K562 (cell line): Measurements from ENCODE around the gene RANBP6. TPM values are rescaled to one million over a fixed set of nuclear protein-coding genes. Genes with fewer than 3 reads are reported as not detected.

Source experiments
- ATAC-seq: fragments of 200-7000 bp; cut with Tn5 transposase; 3 replicates; pipeline ENCODE4 v1.9.1; 2020; ENCODE audit warnings: moderate library complexity
- Bru-seq: library from RNA; stranded (reverse); fragments of 400-500 nt; gene quantifications from one replicate; lab custom pipeline; 2021; lab: Mats Ljungman, UMichigan
- BruChase-seq, 2 experiments: library from RNA; stranded (reverse); fragments of 400-500 nt; gene quantifications; one replicate each; lab custom pipeline; 2021; lab: Mats Ljungman, UMichigan
- BruUV-seq: library from RNA; stranded (reverse); fragments of 400-500 nt; replicated peaks from 2 replicates; lab custom pipeline; 2021; lab: Mats Ljungman, UMichigan
- CTCF ChIA-PET: fragments of 300-600 bp; formaldehyde crosslinking; extraction: SDS; loops from one replicate; lab custom pipeline; 2021; ENCODE audit warnings: low intra/inter-chr PET ratio; lab: Yijun Ruan, JAX
- POLR2A ChIA-PET: fragments of 300-600, 350-650 bp; sonication (Branson Sonifier 250); formaldehyde crosslinking; extraction: SDS; loops from one replicate; lab custom pipeline; 2021; ENCODE audit warnings: antibody characterized with exemption, inconsistent platforms; lab: Yijun Ruan, JAX
- DNase-seq, 4 experiments: peaks; one replicate each; pipeline versions ENCODE4 v3.0.0 to v3.0.0-alpha.2; 2011 to 2018; ENCODE audit warnings: low spot score in 3 of 4, mixed read lengths in 3 of 4; ENCODE audit errors: extremely low read depth in 1 of 4
- FAIRE-seq: peaks from 2 replicates; lab custom pipeline; 2011; peaks lifted over from hg19 to GRCh38; lab: Jason Lieb, UNC
- H2AFZ ChIP-seq: 2 replicates; pipeline ENCODE4 v1.6.0; 2011; ENCODE audit warnings: low read depth, low read length, control low read depth, inconsistent platforms
- H3K27ac ChIP-seq: fragments of 200-600 bp; 3 replicates; pipeline ENCODE4 v1.8.0; 2011; ENCODE audit warnings: low read depth, mild to moderate bottlenecking, control low read depth, inconsistent platforms, low read length, moderate library complexity, mixed read lengths; ENCODE audit errors: extremely low read depth
- H3K27me3 ChIP-seq, 2 experiments: fragments of 300-600 bp in 1 of 2; 2 replicates in 1 of 2; 3 replicates in 1 of 2; pipeline versions ENCODE4 v1.6.0 to v1.8.0; 2011; ENCODE audit warnings: inconsistent platforms in 2 of 2, low read length in 2 of 2, mild to moderate bottlenecking in 1 of 2, mixed read lengths in 1 of 2, moderate library complexity in 1 of 2; ENCODE audit not compliant: control insufficient read depth in 2 of 2, insufficient read depth in 2 of 2
- H3K36me3 ChIP-seq: fragments of 300-600 bp; 3 replicates; pipeline ENCODE4 v1.8.0; 2011; ENCODE audit warnings: mild to moderate bottlenecking, low read length, inconsistent platforms; ENCODE audit not compliant: control insufficient read depth, insufficient read depth
- H3K4me1 ChIP-seq, 2 experiments: fragments of 200-600 bp in 1 of 2; replicated peaks in 1 of 2; 2 replicates in 1 of 2; 3 replicates in 1 of 2; pipeline versions ENCODE4 v1.5.1 to v1.8.0; 2011; ENCODE audit warnings: inconsistent platforms in 2 of 2, low read length in 2 of 2, mild to moderate bottlenecking in 1 of 2, mixed read lengths in 1 of 2, moderate library complexity in 1 of 2; ENCODE audit not compliant: control insufficient read depth in 2 of 2, insufficient read depth in 2 of 2
- H3K4me2 ChIP-seq: 2 replicates; pipeline ENCODE4 v1.6.1; 2011; ENCODE audit warnings: low read length, control low read depth, inconsistent platforms, mixed read lengths; ENCODE audit not compliant: insufficient read depth
- H3K4me3 ChIP-seq: fragments of 200-600 bp; sonication (generic), shearing (Covaris generic); 2 replicates; pipeline ENCODE4 v1.5.1; 2016; ENCODE audit warnings: control low read depth, inconsistent platforms
- H3K79me2 ChIP-seq: fragments of 200-600 bp; 3 replicates; pipeline ENCODE4 v1.8.0; 2011; ENCODE audit warnings: low read length, inconsistent platforms; ENCODE audit not compliant: control insufficient read depth, insufficient read depth
- H3K9ac ChIP-seq, 2 experiments: 2 replicates each; pipeline versions ENCODE4 v1.6.0 to v1.6.1; 2011; ENCODE audit warnings: low read depth in 2 of 2, low read length in 2 of 2, control low read depth in 1 of 2, inconsistent platforms in 1 of 2, mild to moderate bottlenecking in 1 of 2, mixed read lengths in 1 of 2; ENCODE audit not compliant: insufficient read depth in 1 of 2
- H3K9me1 ChIP-seq: one replicate; pipeline ENCODE4 v1.6.0; 2011; ENCODE audit warnings: inconsistent platforms, mild to moderate bottlenecking, low read length, moderate library complexity; ENCODE audit not compliant: control insufficient read depth, insufficient read depth
- H3K9me3 ChIP-seq: replicated peaks from 2 replicates; pipeline ENCODE4 v1.5.1; 2011; ENCODE audit warnings: low read depth, low read length, inconsistent platforms; ENCODE audit not compliant: control insufficient read depth, insufficient read depth
- H4K20me1 ChIP-seq: replicated peaks from 2 replicates; pipeline ENCODE4 v1.6.1; 2011; ENCODE audit warnings: low read length, inconsistent platforms, mixed read lengths; ENCODE audit not compliant: control insufficient read depth, insufficient read depth
- E2F5 ChIP-seq: sonication (generic); formaldehyde crosslinking; IDR thresholded peaks from 2 replicates; pipeline ENCODE4 v1.8.0; 2022; ENCODE audit warnings: mild to moderate bottlenecking, missing genetic modification reagents
- PKNOX1 ChIP-seq: fragments of 450-650 bp; IDR thresholded peaks from 2 replicates; pipeline ENCODE4 v1.6.1; 2016
- PTBP1 ChIP-seq: fragments of 200-400 bp; formaldehyde crosslinking; IDR thresholded peaks from 2 replicates; pipeline ENCODE4 v1.6.1; 2017; ENCODE audit warnings: low read depth, low read length
- ZBTB33 ChIP-seq: sonication (generic); formaldehyde crosslinking; IDR thresholded peaks from 2 replicates; pipeline ENCODE4 v1.8.1; 2023; ENCODE audit warnings: mild to moderate bottlenecking, missing genetic modification reagents
- ZBTB43 ChIP-seq: sonication (generic); formaldehyde crosslinking; IDR thresholded peaks from 2 replicates; pipeline ENCODE4 v1.8.0; 2023; ENCODE audit warnings: mild to moderate bottlenecking, missing genetic modification reagents
- ZKSCAN1 ChIP-seq: fragments of 150-350 bp; IDR thresholded peaks from 2 replicates; pipeline ENCODE4 v1.6.1; 2016; ENCODE audit warnings: low read depth, low read length
- WGBS: fragments of 100-300 bp; shearing (Covaris generic); methylation state at CpG from one replicate; pipeline ENCODE4 v1.1.6; 2016; ENCODE audit warnings: low coverage, mixed read lengths; ENCODE audit not compliant: insufficient coverage; ENCODE audit errors: missing lambda C conversion rate; 5-methylcytosine and 5-hydroxymethylcytosine counted together
- in situ Hi-C: fragments of 300-500 bp; cut with MboI; formaldehyde crosslinking; loops from 4 replicates; pipeline ENCODE4 v1.15.0; 2018; ENCODE audit warnings: inconsistent platforms, mixed read lengths
- intact Hi-C: fragments of 100-400 bp; cut with micrococcal nuclease; formaldehyde crosslinking; loops from 2 replicates; pipeline ENCODE4 v1.14.2; 2022
- long read RNA-seq, 3 experiments: library from polyadenylated mRNA in 2 of 3; library from RNA in 1 of 3; unstranded in 2 of 3; stranded (forward) in 1 of 3; transcript quantifications; one replicate each; pipeline ENCODE4 v2.0.0, GENCODE V29; 2019 to 2022
- polyA minus RNA-seq, 3 experiments: library from RNA; depleted of rRNA, polyadenylated mRNA; stranded (reverse); fragments of >200 nt; gene quantifications; 2 replicates each; pipeline ENCODE4 v1.2.3, GENCODE V29; 2011
- polyA plus RNA-seq, 8 experiments: library from polyadenylated mRNA; depleted of rRNA in 4 of 8; stranded (reverse) in 5 of 8; unstranded in 3 of 8; fragments of >200 nt; fragmentation: Nextera tagmentation in 2 of 8; fragmentation: Illumina TruSeq in 1 of 8; extraction: Ambion mirVana in 2 of 8; extraction: Trizol in 1 of 8; gene quantifications; 2 replicates each; pipeline versions ENCODE4 v1.2.1 to v1.2.3, GENCODE V29; 2011 to 2014; ENCODE audit warnings: inconsistent platforms in 1 of 8, missing spikeins in 1 of 8
- total RNA-seq, 7 experiments: library from RNA; depleted of rRNA in 6 of 7; stranded (reverse); fragments of >200 nt in 6 of 7; fragmentation: Illumina TruSeq in 2 of 7; extraction: Trizol in 2 of 7; gene quantifications; 2 replicates each; pipeline versions ENCODE4 v1.2.1 to v1.2.3, GENCODE V29; 2011 to 2021; ENCODE audit warnings: low replicate concordance in 1 of 7

The RANBP6 gene
- 6.1 and 24.3 TPM in 2 replicates for total RNA-seq (2011; cell fraction: chromatin; rRNA removed; ENCODE audit: low replicate concordance)
- 4.7 and 8.7 TPM in 2 replicates for total RNA-seq (2011; cell fraction: nucleolus; rRNA removed)
- 11.1 TPM in 2 replicates for total RNA-seq (2011; cell fraction: nucleoplasm; rRNA removed)
- total RNA-seq (2014; rRNA removed) = 9.0 and 11.0 TPM in 2 replicates
- 19.9 and 20.3 TPM in 2 replicates for total RNA-seq (2014; rRNA removed; fragmentation: Illumina TruSeq; extraction: Trizol)
- 16.4 and 16.7 TPM in 2 replicates for total RNA-seq (2015; rRNA removed; fragmentation: Illumina TruSeq; extraction: Trizol)
- 11.5 and 11.7 TPM in 2 replicates for total RNA-seq (2021)
- 15.2 and 18.3 TPM in 2 replicates for polyA plus RNA-seq (2011; rRNA removed)
- 2.7 and 6.4 TPM in 2 replicates for polyA plus RNA-seq (2011; cell fraction: cytosol; rRNA removed)
- 5.3 and 9.4 TPM in 2 replicates for polyA plus RNA-seq (2011; cell fraction: nucleus; rRNA removed)
- polyA plus RNA-seq (2012) = 7.8 and 10.6 TPM in 2 replicates
- 10.4 and 11.2 TPM in 2 replicates for polyA plus RNA-seq (2014; fragmentation: Illumina TruSeq; extraction: Trizol)
- 10 to 100 TPM; 10.7 to 15.9 TPM for polyA plus RNA-seq (2014; fragmentation: Nextera tagmentation; extraction: Ambion mirVana)
- 10.4 and 10.7 TPM in 2 replicates for polyA plus RNA-seq (2014; rRNA removed)
- 21.5 and 22.4 TPM in 2 replicates for polyA minus RNA-seq (2011; rRNA and poly(A)+ RNA removed)
- polyA minus RNA-seq (2011; cell fraction: cytosol; rRNA and poly(A)+ RNA removed) = 8.2 and 9.4 TPM in 2 replicates
- 8.5 and 18.0 TPM in 2 replicates for polyA minus RNA-seq (2011; cell fraction: nucleus; rRNA and poly(A)+ RNA removed)
- percentile 95 among the genes with signal in this experiment for Bru-seq, nascent RNA
- percentile 96 among the genes with signal in this experiment for BruChase-seq, experiment 1, labeled RNA remaining after a 2-hour chase
- percentile 97 among the genes with signal in this experiment for BruChase-seq, experiment 2, labeled RNA remaining after a 6-hour chase
- long read RNA-seq, experiment 1, full-length matches to known transcripts = 40 of 40 reads
- long read RNA-seq, experiment 1, partial matches to known transcripts = 0 of 40 reads
- long read RNA-seq, experiment 1, other reads (novel, unspliced or antisense) = 0 of 40 reads
- long read RNA-seq, experiment 2, full-length matches to known transcripts = 10 of 11 reads
- long read RNA-seq, experiment 2, partial matches to known transcripts = 0 of 11 reads
- long read RNA-seq, experiment 2, other reads (novel, unspliced or antisense) = 1 of 11 reads
- long read RNA-seq, experiment 3, full-length matches to known transcripts = 4 of 4 reads
- long read RNA-seq, experiment 3, partial matches to known transcripts = 0 of 4 reads
- long read RNA-seq, experiment 3, other reads (novel, unspliced or antisense) = 0 of 4 reads

- H3K27ac ChIP-seq = peak within 1 kb of the TSS; percentile 84
- WGBS = 1% methylated on average over 31 of the region's 43 CpGs
- peaks cover 45% of the 10 kb centered on the region for H3K79me2 ChIP-seq
- POLR2A ChIA-PET = interaction anchor here (0.5 to 0.9 kb wide), 6 partner anchors 8 to 613 kb away, joined by 3 to 8 read pairs (median 4); no protein-coding TSS in a partner anchor
- H3K4me1 ChIP-seq = peaks cover 4 to 5% of the 10 kb centered on the region in 2 experiments; a peak in 4 of 5 replicates
- H3K4me2 ChIP-seq = peak within 1 kb of the TSS; percentile 94
- peak within 1 kb of the TSS; percentile 65 for H3K4me3 ChIP-seq
- H3K36me3 ChIP-seq = peaks cover 27% of the 10 kb centered on the region; the same call in 2 of the 3 replicates
- no peaks in the 10 kb centered on the region for H3K9me3 ChIP-seq
- ATAC-seq = peak; percentile 99
- peak; percentile 79 to 88 (median 84) for DNase-seq
- no peaks in the 10 kb centered on the region for H3K27me3 ChIP-seq
- peak within 1 kb of the TSS; percentile 85 to 89 for H3K9ac ChIP-seq
- H4K20me1 ChIP-seq = 0 out of 2 replicates have a peak, but pooled peaks cover 5% of the 10 kb centered on the region
- intact Hi-C loops = no loop called here
- in situ Hi-C loops = no loop called here
- peak; percentile 92 for FAIRE-seq
- BruUV-seq = no TSS peak
- H2AFZ ChIP-seq = peak within 1 kb of the TSS; percentile 94
- CTCF ChIA-PET = no interaction called here
- H3K9me1 ChIP-seq = no peaks in the 10 kb centered on the region
- TF ChIP-seq PKNOX1 (no peak), ZBTB33 (CRISPR knock-in tag) (no peak), ZBTB43 (CRISPR knock-in tag) (no peak), PTBP1 (no peak), ZKSCAN1 (peak; percentile 14; the same call in 1 of the 2 replicates), E2F5 (CRISPR knock-in tag) (no peak)
These were observed at the start of gene RANBP6 for GRCh38 chr9:6015278-6016157. Gene RANBP6, minus strand, starts transcription at chr9:6015624. Its CDS starts 17 bp downstream, at chr9:6015607.
